HG02970 (cell line): ENCODE data around the gene TLX2.

Experiments
- ATAC-seq: cut with Tn5 transposase; IDR thresholded peaks from one replicate; pipeline ENCODE4 v1.9.1; 2021; ENCODE audit warnings: mild to moderate bottlenecking, moderate library complexity, moderate number of reproducible peaks; ENCODE audit not compliant: unreplicated experiment, low FRiP score

TLX2 gene

DNA sequence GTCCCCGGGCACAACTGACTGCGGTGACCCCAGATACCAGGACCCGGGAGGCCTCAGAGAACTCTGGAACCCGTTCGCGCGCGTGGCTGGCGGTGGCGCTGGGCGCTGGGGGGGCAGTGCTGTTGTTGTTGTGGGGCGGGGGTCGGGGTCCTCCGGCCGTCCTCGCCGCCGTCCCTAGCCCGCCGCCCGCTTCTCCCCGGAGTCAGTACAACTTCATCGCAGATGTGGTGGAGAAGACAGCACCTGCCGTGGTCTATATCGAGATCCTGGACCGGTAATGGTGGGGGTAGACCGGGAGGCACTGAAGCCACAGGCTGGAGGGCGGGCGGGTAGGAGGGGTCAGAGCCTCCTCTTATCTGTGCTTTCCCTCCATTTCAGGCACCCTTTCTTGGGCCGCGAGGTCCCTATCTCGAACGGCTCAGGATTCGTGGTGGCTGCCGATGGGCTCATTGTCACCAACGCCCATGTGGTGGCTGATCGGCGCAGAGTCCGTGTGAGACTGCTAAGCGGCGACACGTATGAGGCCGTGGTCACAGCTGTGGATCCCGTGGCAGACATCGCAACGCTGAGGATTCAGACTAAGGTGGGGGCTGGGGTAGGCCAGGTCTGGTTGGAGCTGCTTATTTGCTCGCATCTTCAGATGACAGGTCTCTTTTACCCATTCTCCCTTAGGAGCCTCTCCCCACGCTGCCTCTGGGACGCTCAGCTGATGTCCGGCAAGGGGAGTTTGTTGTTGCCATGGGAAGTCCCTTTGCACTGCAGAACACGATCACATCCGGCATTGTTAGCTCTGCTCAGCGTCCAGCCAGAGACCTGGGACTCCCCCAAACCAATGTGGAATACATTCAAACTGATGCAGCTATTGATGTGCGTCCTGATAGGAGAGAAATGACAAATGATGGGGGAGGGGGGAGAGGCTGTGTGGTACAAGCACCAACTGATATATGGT lies 16.3 kb downstream of the TLX2 start:
- ATAC-seq, result peak; percentile 27

DNA sequence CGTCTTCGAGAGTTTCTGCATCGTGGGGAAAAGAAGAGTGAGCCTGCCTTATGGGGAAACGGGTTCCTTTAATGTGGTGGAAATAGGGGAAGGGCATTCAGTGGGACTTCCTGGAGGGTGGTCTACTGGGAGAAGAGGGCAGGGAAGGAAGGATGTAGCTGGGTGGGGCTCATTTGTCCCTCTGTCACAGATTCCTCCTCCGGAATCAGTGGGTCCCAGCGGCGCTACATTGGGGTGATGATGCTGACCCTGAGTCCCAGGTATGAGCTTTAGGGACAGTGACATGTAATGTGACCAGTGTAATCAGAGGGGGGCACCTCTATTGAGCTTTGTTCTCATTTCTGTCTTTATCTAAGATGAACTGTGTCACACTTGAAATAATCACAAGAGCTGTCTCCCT lies 17.4 kb downstream of the TLX2 start:
- ATAC-seq, result no peak

DNA sequence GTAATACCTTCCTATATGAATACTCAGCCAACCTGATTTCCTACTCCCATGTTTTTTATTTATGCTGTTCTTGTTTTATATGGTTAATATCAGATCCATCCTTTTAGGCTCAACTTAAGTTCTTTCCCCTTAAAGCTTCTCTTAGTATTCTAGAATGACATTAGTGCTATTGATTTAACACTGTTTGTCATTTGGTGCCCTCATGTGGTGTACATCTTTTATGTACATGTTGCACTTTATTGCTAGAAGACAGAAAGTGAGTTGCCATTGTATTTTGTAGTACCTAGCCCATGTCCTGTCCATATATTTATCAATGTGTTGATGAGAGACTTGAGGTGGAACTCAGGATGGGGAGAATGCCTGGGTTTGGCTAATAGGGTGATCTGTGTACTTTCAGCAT lies 18.0 kb downstream of the TLX2 start:
- ATAC-seq, result no peak

DNA sequence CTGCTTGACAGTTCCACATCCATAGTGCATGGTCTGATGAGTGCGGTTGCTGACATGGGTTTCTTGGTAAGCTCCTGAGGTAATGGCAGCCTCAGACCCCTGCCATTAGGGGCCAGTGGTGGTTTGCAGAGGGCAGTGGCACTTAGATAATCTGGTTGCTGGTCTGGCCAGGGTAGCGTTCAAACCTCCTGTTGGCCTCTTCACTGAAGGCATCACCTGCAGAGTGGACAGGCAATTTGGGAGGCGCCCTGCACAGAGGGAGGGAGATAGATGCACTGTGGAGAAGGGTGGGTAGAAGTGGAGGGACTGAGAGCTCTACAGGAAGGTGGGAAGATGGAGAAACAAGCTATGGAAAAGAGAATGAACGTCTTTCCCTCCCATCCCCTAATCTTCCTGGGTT lies 19.2 kb downstream of the TLX2 start:
- no peak for ATAC-seq

DNA sequence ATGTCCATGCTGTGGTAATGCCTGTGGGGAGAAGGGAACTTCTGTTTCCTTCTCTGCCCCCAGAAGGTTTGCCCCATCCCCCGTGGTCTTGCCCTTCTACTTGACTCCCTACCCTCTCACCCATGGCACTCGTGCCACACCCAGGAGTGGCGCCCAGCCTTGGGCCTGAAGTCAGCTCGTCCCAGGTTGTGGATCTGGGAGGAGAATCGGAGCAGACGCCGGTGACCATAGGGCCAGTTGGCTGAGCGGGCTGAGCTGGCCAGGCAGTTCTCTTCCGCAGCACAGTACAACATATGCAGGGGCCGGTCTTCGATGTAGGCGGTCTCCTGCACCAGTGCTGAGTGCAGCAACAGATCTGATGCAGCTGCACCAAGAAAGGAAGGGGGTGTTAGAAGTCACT lies 20.2 kb downstream of the TLX2 start:
- no peak for ATAC-seq

DNA sequence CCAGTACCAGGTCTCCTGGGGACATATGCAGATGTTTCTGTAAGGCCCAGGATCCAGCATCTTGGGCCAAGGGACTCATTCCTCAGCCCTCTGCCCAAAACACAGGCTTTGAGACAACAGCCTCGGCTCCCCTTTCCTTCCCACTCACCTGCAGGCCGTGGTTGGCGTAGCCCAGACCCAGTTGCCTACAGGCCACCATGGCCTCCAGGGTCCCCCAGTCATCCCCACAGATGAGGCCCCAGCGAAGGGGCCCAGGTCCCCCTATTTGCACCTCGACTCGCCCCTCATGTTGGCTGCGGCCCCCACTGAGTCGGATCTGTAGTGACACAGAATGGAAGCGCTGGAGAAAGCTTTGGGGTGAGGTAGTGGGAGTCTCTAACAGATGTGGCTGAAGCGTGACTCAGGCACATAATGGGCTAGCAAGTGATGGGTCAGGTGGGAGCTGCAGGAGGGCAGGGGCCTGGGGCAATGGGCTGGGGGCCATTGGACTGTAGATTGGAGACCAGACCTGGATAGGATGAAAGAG lies 21.3 kb downstream of the TLX2 start:
- no peak for ATAC-seq

DNA sequence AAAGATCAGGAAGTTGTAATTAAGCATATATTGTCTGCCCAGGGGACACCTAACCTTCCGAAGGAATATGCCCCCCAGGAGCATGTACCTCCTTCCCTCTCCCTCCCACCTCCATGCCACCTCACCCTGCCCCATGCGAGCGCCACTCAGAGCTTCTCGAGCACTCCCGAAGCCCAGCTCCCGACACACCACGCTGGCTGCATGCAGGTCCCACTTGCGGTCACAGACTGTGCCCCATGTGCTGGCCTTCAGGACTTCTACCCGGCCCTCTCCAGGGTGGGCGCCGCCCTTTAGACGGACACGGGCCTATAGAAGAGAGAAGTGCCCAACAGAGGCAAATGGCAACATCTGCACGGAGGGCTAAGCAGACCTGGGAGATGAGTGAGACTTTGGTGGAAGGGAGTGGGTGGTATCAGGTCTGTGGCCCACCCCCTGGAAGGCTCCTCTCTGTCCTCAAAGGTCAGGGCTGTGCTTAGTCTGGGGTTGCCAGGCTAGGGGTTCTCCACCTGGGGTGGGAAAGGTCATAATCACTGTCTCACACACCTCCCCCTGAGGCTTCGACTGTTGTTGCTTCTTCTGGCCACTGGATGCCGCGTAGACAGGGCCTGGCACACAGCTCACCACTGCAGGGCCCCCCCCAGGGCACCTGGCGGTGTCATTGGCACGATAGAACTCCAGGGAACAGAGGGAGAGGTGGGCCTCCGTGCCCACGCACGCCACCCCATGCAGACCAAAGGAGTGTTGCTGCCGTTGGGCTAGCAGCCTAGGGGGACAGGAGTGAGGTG lies 22.1 kb downstream of the TLX2 start:
- no peak for ATAC-seq

DNA sequence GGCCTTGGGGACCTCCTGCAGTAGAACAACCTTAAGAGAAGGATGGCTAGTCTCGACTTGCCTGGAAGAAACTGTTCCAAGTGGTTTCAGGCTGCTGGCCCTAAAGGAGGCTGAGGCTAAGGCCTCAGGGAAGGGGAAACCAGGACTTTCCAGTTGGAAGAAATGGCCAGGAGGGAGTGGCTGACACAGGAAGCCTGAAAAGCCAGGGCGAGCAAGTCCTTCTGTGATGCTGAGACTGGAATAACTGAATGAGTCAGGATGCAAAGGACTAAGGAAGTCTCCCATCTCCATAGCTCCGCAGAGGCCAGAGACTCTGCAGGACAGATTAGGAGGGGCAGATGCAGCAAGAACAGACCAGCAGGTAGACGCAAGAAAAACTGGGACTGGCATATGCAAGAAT lies 22.9 kb downstream of the TLX2 start:
- ATAC-seq, result no peak

DNA sequence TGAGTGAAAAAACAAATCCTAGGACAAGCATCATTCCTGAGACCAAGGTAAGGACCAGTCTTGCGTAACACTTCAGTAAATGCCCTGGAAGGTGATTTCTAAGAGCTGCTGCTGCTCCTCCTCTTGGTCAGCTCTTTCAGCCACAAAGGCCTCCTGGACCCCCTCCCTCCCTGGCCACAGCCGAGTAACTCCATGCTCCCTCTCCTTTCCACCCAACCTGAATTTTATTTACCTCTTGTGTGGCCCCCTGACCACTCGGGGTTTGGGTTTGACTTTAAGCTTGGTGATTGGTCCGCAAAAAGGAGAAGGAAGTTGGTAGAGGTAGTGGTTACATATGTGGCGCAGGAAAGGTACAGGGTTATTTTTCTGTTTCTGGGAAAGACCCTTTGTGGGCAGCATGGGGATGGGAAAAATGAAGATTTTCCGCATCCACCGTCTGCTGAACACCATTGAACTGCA lies 24.7 kb downstream of the TLX2 start:
- ATAC-seq, result no peak

DNA sequence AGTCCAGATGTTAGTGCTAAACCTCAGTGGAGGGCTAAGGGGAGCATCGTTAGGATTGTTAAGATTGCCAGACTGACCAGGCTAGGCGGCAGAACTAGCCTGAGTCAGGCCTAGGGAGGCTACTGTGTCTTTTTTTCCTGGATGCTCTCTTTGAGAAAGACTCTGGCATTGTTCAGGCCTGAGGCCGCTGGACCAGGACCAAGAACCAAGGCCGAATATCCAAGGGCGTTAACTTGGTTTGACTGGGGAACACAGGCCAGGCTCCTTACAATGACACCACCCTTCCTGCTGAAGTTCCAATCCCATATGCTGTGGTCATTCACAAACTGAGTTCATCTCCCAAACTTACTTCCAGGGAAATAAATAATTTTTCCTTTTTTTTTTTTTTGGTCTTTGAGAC lies 26.0 kb downstream of the TLX2 start:
- no peak for ATAC-seq

DNA sequence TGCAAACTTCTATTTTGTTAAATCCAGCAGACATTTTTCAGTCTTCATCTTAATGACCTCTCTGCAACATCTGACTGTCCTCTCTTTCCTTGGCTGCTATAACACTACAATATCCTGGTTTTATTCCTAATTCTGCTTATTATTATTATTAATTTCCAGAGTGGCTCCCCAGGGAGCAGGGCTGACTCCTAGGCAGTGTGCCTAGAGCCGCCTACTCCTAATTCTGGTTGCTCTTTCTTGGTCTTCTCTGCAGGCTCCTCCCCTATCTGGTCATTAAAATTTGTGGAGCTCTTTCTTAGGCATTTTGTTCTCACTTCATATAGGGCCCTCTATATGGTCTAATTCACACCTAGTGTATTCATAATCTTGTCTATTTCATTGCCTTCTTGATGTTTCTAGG lies 28.7 kb downstream of the TLX2 start:
- no peak for ATAC-seq

DNA sequence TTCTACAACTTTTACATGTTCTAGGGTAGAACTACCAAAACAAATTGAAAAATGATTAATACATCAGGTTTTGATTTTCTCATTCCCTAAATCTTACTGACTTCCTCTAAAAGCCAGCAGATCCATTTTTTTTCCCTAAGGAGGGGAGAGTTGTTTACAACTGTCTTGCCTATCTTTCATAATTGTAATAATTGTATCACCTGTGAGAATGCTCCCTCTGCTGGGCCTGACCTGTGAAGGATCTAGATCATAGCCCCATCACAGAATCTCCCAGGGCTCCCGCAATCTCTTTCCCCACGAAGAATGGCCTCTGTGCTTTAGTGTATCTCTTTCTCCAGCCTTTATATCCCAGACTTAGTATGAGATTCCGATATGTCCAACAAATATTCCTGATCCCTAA lies 30.4 kb downstream of the TLX2 start:
- no peak for ATAC-seq

DNA sequence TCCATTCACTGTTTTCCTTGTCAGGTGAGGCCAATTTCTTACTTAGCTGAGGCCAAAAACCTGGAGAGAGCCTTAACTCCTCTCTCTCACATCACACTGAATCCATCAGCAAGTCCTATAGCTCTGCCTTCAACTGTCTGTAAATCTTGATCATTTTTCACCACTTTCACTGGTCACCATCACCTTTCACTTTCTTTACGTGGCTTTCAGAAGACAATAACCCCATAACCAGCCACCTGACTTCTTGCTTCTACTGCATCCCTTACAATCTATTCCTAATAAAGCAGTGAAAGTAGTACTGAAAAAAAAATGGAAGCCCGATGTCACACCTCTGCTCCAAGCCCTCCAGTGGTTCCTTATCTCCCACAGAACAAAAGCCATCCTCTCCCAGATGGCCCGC lies 31.8 kb downstream of the TLX2 start:
- no peak for ATAC-seq

DNA sequence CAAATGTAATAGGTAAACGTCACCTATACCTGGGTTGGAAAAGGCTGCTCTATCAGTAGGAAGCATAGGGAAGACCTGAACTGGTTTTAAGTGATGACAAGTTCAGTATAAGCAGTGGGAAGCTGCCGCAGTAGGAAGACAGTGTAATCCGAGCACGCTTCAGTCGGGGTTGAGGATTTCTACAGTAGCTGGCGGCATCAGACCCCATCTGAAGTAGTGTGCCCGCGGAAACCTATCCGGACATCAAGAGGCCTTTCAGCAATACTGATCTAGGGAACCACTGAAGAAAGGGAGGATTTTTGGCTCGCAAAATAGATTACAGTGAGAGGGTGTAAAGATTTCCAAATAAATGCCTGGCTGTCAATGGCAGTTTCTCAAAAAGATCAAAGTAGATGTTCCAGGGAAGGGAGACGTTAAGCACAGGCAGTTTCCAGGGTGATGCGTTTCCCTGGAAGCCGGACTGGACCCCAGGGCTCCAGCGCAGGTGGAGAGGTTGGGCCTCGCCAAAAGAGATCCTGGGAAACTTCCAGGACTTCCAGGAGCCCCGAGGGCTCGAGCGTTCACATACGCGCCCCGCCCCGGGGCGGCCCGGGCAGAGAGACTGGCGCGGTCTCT lies 34.1 kb downstream of the TLX2 start:
- no peak for ATAC-seq

DNA sequence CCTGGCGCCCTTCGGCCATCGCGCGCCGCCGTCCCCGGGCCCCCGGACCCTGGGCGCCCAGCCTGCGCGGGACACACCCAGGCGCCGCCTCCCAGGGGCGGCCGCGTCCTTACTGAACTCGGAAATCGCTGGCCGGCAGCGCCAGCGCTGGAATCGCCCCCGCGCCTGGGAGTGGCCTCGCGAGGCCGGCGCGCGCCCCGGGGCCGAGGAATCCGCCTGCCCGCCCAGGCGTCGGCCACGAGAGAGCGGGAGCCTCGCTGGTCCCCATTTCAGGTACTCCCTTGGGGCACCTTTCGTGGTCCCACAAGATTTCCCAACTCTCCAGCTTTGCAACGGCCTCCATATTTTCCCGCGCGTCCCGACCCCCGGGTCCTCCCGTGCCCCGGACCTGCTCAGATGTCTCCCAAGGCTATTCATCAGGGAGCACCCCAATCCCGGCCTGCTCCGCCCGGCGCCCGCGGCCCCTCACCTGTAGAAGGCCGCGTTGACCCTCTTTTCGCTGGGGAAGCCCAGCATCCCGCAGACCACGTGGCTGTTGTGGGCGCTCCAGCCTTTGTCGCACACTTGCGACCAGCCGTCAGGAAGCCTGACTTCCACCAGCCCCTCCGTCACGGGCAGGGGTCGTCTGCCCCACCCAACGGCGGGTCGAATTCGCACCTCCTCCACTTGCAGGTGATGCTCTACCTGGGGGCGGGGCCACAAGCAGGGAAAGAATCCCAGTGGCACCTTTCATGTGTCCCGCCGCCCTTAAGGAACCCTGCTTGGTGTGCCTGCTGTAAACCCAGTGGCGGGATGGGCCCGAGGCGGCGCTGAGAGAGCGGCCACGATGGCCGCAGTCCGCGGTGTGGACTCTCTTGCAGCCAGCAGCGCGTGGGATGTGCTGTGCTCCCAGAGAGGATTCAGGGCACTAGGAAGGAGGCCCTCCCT lies 34.9 kb downstream of the TLX2 start:
- no peak for ATAC-seq

DNA sequence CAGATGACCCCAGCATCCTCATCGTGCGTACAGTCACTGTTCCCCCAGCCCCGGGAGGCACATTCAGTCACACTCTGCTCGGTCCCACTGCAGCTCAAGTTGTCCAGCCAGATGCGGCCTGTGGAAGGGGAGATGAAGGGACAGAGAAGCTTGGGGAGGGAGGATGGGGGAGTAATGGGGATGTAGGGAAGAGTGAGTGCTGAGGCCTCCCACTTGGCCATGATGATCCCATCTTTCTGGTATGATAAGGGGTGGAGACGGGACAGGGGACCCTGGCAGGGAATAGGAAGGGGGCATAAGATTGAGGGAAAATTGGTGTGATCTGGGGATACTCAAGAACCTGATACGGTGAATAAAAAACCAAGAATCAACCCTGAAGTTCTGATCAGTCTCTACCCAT lies 36.0 kb downstream of the TLX2 start:
- no peak for ATAC-seq

DNA sequence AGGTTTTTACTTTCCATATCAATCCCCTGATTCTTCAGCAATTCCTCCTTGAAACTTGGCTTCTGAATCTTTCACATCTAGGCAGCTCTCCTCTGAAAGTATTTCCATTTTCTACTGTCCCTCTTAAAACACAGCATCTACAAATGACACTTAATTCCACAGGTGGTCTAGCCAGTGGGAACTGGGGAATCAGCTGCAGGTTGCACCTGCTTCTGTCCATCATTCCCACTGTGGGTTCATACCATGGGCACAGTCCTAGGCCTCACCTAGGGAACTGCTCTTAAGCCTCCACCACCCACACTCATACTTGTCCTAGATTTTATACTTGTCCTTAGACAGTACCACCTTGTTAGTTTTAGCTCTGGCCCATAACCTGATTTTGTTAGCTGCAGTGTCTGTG lies 37.3 kb downstream of the TLX2 start:
- ATAC-seq, result no peak

DNA sequence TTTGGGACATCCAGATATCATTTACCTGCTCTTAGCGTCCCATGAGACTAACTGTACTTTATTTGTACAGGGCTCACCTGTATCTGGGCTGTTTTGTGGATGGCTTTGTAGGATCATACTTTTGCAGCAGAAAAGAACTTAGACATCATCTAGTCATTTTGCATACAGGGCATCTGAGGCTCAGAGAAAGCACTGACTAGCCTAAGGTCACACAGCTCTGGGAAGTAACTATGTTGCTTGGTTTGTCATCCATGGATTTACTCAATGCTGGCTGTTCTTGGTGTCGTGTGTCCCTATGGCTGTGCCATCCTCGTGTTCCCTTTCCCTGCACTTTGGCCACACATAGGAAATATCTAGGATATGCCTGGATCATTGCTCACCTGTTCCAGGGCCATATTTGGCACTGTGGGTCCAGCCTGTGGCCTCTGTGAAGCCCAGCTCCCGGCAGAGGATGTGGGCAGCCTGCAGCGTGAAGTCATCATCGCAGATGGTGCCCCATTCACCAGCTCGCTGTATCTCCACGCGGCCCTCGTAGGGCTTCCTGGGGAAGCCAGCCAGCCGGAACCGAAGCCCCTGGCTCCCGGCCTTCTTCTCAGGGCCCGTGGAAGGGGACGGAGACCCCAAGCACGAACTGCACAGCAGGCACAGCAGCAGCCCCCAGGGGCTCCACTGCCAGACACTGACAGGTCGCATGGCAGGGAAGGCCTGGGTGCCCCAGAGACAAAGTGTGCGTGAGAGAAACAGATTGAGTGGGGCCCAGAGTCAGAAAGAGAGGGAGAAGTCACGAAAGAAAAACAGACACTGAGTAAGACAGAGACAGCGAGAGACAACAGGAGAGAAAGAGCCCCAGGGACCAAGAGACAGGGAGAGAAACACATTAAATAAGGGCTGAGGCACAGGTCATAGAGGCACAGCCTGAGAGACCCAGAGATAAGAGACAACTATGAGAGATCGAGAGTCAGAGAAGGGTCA lies 38.0 kb downstream of the TLX2 start:
- no peak for ATAC-seq
